DMS53 (cell line): ENCODE results near the gene SCO2.
A peak's percentile ranks its signal among the peaks of the same experiment; 100 is the strongest.
"Not testable (repeated sequence)": the region's sequence is repeated elsewhere in the genome, so short reads cannot be mapped to it uniquely, and the experiment has no call there.

Experiments
- DNase-seq: peaks from one replicate; lab custom pipeline; 2025; lab: John Stamatoyannopoulos, UW

SCO2 gene

GRCh38 chr22:50550395-50550794 lies 25.0 kb upstream of the SCO2 start:
- no peak for DNase-seq

- no peak for DNase-seq
Measured at GRCh38 chr22:50548921-50549790, 23.8 kb upstream of the SCO2 start.

- peak; percentile 44 for DNase-seq
Measured at GRCh38 chr22:50548040-50548920, 22.9 kb upstream of the SCO2 start.

- no peak for DNase-seq
Measured at GRCh38 chr22:50547263-50547985, 22.0 kb upstream of the SCO2 start.

GRCh38 chr22:50546326-50547262 lies 21.2 kb upstream of the SCO2 start:
- DNase-seq: no peak

GRCh38 chr22:50545522-50546325 lies 20.3 kb upstream of the SCO2 start, which contains the start of gene KLHDC7B:
KLHDC7B (plus strand) TSS chr22:50545899; CDS start chr22:50546244, 345 bp downstream.
- DNase-seq: no peak

GRCh38 chr22:50544746-50545253 lies 19.4 kb upstream of the SCO2 start:
- peak; percentile 55 for DNase-seq

GRCh38 chr22:50544078-50544745 lies 18.8 kb upstream of the SCO2 start:
- DNase-seq: peak; percentile 91

GRCh38 chr22:50542416-50542927 lies 17.1 kb upstream of the SCO2 start:
- DNase-seq: no peak

GRCh38 chr22:50541667-50542026 lies 16.2 kb upstream of the SCO2 start:
- not testable (repeated sequence) for DNase-seq

GRCh38 chr22:50540381-50540780 lies 15.0 kb upstream of the SCO2 start:
- DNase-seq: no peak

- DNase-seq: no peak
Measured at GRCh38 chr22:50537765-50538164, 12.4 kb upstream of the SCO2 start.

GRCh38 chr22:50536226-50536625 lies 10.8 kb upstream of the SCO2 start:
- DNase-seq: no peak

GRCh38 chr22:50535113-50535512 lies 9.7 kb upstream of the SCO2 start:
- no peak for DNase-seq

GRCh38 chr22:50533856-50534711 lies 8.7 kb upstream of the SCO2 start:
- DNase-seq: peak; percentile 37

GRCh38 chr22:50532824-50533796 lies 7.7 kb upstream of the SCO2 start:
- no peak for DNase-seq
